EH (cell line): ENCODE data around the gene PLA2G6.
"Not testable (repeated sequence)": the region's sequence is repeated elsewhere in the genome, so short reads cannot be mapped to it uniquely, and the experiment has no call there.

Experiments used
- DNase-seq: peaks from one replicate; pipeline ENCODE4 v3.0.0-alpha.2; 2015; ENCODE audit warnings: low read depth

Gene PLA2G6

DNA sequence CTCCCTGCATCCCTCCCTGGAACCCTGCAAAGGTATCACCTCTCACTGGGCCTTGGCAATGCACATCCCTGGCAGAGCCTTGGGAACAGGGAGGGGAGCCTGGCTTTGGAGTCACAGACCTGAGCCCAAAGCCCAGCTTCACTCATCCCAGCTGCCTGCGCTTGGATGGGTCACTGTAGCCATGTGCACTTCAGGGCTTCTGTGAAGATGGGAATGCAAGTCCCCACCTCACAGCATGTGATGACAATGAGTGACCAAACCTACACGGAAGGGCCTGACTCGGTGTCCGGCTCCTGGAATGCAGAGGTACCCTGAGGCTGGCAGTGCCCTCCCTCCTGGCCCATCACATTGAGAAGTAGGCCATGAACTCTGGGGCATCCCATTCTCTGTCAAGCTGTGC, 48.3 kb downstream of the PLA2G6 start:
- DNase-seq: no peak

DNA sequence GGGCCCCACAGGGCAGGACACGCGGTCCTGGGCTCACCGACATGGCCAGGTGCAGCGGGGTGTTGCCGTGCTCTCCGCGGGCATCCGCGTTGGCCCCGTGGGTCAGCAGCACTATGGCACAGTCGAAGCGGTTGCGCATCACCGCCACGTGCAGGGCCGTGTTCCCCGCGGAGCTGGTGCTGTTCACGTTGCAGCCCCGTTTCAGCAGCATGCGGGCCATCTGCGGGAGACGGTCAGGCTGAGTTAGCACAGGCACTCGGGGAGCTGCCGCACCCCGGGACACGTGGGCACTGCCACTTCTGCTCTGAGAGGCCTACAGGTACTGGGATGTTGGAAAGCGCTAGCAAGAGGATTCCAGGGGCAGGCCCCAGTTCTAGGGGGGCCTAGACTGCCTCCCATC, 48.8 kb downstream of the PLA2G6 start:
- no peak for DNase-seq

DNA sequence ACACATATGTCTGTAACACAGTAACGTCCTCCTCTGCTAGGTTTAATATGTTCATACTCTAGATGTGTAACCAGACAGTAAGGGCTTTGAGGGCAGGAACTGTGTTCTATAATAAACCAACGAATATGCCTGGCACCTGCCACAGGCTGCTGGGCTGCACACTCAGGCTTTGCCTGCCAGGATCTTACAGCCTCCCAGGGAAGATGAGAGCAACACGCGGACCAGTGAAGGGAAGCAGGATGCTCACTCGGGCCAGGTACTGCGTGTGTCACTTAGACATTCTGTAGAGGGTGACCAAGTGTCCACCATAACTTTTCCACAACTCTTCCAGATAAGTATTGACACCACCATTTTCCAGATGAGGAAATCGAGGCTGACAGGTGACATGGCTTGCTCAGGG, 49.5 kb downstream of the PLA2G6 start:
- DNase-seq: no peak

DNA sequence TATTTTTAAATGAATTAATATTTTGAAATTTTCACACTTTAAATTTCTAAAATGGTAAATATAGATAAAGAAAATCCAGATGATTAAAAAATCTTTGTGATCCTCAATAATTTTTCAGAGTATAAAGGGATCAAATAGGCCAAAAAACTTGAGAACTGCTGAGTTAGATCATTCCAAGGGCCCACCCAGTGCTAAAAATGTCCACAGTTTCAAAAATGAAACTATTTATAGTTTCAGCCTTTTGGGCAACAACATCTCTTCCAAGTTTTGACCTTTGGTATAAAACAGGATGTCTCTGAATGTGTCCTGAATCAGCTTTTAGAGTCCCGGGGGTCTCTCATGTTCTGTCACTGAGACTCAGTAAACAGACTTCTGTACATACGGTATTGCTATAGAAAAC, 50.2 kb downstream of the PLA2G6 start:
- no peak for DNase-seq

DNA sequence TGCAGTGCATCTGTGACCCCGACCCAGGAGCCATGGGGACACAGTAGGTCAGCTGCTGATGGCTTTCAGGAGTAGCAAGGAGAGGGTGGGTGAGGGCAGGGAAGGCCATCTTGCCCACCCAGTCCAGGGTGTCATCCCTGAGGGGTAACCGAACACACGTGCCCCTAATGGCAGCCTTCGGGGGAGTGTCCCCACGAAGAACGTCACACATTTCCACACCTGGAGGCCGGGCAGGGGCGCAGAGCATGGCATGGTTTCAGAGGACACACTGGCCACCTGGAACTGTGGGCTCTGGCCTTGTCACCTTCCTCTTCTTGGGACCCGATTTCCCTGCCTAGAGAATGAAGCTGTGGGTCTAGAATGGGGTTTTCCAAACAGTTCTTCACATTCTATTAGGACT, 51.8 kb downstream of the PLA2G6 start:
- DNase-seq: no peak

DNA sequence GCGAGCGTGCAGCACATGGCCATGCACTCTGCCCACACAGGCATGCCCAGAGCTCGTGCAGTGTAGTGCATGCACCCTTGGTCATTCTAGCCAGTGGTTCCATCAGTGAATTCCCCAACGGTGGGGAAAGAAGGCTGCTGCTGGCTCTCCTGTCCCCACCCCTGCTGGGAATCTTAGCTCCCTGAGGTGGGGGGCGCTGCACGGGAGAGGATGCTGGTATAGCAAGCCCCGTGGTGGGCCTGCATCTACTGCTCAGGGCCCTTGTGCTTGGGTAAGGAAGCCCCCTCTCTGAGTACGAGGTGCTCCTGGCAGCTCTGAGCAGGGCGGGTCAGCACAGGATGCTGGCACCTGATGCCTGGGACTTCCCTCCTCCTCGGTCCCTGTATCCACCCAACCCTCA, 52.6 kb downstream of the PLA2G6 start:
- no peak for DNase-seq

DNA sequence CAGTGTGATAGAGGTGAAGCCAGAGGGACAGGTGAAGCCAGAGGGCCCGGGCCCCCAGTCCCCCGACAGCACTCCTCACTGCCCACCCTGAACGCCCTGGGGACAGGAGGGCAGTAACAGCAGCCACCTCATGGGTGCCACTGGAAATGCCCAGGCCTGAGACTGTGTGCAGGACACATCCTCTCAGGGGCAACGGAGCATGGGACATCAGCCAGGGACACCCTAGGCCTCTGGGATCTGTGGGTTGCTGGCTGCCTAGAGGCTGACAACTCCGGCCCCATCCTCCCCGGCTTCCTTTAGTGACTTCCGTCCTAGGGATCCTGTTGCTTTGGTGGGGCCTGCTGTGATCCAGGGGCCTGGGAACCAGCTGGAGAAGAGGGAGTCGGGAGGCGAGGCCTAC, 53.8 kb downstream of the PLA2G6 start:
- no peak for DNase-seq

DNA sequence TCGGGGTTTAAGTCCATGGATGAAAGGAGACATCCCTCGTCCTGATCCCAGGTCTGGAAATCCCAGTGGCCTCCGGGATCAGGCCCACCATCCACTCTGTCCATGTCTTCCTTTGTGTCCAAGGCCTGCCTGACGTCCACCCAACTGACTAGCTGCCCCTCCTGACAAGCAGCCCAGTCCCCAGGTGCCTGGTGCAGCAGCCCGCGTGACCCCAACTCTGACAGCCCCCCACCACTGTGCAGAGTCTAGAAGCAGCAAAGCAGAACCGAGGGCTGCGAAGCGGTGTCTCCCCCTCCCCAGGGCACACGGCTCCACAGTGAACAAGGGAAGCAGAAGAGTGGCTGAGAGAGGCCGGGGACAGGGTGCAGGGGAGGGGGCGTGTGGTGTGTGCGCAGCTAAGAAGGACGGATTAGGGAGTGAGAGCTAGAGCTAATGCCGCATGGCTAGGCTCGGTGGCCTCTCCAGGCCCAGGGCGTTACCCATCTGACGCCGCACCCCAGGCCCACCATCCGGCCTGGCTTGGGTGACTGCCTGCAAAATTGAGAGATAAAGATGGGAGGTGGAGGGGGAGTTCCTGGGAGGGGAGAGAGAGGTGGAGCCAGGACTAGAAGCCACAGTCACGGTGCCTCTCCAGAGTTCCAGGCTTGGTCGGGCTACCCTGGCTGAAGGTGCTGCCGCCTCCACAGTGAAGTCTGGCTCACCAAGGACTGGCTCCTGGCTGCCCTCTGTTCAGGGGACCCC, 54.5 kb downstream of the PLA2G6 start:
- no peak for DNase-seq

DNA sequence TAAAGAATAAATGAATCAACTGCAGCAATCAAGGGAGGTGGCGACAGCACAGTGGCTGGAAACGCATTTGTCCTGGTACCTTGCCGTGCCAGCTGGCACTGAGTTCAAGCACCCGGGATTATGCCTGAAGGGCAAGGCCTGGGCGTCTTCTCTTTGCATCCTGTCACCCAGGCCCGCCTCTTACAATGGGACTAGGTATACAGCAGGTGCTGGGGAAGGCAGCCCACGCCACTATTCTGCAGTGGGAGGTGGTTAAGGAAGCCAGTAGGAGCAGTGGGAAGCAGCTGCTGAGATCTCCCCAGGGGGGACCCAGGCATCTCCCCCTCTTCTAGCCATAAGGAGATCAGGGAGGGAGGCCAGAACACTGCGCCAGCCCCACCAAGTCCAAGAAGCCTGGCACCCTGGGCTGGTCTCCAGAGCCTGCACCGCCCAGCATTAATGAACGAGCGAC, 55.9 kb downstream of the PLA2G6 start:
- DNase-seq: no peak

DNA sequence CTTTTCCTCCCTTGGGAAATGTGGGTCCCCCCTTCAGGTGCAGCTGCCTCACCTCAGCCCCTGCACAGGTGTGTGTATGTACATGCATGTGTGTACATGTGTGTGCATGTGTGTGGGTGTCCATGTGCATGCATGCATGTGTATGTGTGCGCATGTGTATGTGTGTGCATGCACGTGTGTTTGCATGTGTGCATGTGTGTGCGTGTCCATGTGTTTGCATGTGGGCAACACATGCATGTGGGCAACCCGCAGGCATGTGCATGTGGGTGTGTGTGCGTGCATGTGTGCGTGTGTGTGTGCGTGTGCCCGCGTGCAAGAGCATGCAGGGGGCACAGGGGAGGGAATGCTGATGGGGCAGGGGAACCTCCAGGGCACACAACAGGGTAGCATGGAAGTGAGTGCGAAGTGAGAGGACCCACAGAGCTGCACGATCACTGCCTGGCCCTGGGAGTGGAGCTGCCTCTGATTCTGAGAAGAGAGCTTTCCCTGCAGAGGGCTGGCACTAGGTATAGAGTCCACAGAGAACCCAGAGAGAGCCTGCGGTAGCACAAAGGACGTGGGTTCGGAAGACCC, 56.5 kb downstream of the PLA2G6 start:
- DNase-seq: no peak

DNA sequence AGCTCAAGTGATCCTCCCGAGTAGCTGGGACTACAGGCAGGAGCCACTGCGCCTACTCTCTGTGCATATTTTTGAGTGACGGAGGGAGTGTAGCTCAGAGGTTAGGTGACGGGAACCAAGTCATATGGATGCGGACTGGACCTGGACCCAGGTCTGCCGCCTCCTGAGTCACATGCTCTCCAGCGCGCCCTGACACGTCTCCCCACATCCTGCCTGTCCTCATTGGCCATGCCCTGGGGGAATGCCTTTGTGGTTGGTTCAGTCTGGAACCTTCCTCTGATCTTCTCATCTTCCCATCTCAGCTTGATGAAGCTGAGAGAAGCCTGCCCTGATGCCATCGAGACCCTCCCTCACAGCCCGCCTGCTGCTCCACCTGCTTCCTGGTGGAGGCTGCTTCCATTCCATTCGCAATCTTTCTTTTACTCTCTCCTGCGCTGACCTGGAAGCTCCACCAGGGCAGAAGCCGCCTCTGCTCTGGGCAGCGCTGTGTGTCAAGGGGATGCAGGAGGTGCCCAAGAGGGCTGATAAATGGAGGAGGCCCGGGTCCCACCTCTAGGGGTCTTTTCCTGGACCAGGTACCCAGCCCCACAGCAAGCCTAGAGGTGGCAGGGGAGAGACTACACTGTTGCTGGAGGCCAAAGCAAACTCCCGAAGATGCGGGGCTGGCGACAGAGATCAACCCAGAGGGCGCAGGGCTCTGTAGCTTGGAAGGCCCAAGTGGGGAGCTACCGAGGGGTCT, 57.2 kb downstream of the PLA2G6 start:
- DNase-seq: peak; percentile 19

DNA sequence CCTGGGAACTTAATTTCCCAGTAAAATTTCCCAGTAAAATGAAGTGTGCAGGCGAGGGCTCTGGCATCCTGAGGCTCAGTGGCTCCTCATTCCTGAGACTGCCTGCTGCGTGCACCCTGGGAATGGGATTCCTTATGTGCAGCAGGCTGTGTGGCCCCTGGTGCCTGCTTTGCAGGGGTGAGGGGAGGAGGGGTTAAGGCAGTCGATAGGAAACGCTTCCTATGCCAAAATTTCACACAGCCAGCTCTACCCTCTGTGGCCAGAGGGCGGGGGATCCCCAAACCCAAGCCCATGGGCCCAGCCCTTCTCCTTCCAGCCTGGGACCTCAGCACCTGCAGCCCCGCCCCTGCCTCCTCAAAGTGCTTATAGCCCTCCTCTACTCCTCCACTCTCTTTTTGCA, 59.0 kb downstream of the PLA2G6 start:
- no peak for DNase-seq

DNA sequence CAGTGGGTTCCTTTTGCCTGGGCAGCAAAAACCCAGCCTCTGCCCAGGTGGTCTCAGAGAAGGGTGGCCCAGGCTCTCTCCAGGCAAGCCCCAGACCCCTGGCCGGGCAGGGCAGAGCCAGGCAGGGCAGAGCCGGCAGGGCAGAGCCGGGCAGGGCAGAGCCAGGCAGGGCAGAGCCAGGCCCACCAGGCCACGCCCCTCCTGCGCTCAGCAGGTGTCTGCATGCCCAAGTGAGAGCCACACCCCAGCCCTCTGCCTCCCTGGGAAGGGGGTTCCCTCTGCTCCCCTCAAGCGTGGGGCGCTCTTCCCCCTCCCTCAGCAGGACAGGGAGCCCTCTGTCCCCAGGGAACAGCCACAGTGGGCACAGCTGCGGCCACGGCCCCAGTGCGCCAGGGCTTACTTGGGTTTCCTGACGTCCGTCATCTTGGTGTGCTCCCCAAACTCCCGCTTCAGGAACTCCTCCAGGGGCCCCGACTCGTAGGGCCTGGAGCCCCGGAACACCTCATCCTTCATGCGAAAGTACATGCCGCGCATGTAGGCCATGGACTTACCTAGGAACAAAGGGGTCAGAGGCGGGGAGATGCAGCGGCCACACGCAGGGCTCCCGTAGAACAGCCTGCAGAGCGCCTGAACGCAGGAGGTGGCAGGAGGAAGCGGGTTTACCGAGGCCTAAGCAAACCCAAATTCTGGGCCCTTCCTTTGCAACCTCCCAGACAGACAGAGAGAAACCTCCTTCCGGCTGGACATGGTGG, 61.1 kb downstream of the PLA2G6 start:
- DNase-seq: no peak

DNA sequence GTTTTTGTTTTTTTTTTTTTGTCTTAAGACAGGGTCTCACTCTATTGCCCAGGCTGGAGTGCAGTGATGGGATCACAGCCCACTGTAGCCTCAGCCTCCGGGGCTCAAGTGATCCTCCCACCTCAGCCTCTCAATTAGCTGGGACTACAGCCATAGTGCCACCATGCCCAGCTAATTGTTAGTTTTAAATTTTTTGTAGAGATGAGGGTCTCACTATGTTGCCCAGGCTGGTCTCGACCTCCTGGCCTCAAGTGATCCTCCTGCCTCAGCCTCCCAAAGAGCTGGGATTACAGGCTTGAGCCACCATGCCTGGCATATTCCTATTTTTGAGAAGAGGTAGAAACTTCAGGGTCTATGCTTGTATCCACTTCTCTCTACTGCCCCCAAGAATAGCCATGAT, 62.9 kb downstream of the PLA2G6 start:
- DNase-seq: not testable (repeated sequence)

DNA sequence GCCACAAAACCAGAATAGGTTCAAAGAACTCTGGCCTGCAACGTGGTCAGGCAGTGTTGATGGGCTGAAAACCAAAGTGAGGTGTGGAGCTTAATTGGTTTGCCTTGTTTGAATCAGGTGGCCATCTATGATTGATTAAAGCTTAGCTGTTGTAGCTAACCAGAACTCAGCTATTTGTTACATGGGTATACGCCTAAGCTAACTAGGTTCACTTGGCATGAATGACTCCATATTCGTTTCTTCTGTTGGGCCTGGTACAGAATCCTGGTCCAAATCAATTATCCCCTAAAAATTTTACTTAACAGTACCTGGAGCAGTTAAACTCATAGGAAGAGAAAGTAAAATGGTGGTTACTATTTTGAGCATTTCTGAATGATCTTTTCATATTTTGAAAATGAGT, 63.4 kb downstream of the PLA2G6 start:
- DNase-seq: no peak

DNA sequence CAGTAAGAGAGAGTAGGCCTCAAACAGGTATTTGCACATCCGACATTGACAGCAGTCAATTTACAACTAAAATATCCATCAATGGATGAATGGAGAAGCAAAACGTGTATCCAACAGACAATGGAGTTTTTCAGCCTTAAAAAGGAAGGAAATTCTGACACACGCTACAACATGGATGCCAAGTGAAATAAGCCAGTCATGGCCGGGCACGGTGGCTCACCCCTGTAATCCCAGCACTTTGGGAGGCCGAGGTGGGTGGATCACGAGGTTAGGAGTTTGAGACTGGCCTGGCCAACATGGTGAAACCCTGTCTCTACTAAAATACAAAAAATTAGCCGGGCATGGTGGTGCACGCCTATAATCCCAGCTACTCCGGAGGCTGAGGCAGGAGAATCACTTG, 64.1 kb downstream of the PLA2G6 start:
- not testable (repeated sequence) for DNase-seq

DNA sequence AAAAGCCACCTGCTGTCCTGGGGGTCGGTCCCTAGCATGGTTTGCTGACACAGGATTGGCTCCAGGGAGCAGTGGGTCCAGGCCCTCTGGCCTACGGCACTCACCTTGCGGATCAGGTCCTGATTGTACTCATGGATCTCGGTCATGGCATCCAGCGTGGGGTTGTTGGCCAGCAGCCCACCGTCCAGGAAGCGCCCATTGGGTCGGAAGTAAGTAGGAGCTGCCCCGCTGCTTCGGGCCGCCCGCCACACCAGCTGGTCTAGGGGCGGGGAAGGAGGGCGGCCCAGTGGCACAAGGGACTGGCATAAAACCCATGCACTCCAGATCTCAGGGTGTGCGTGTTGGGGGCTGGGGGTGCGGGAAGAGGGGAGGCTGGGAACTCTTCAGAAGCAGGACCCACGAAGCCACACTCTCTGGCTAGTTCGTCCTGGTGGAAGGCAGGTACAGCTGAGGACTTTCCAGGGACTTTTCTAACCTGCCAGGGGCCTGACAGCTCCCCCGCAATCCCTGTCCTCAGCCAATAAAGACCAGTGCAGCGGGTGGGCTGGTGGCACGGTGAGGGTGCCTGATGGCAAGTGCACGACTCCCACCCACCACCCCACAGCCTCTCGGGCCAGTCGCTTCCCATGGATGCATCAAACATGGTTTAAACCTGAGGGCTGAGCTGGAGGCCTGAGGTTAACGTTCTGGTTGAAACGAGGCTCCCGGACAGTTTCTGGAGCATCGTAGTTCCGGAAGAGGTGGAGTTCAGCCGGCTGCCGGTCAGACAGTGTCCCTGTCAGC, 66.0 kb downstream of the PLA2G6 start:
- DNase-seq: no peak

DNA sequence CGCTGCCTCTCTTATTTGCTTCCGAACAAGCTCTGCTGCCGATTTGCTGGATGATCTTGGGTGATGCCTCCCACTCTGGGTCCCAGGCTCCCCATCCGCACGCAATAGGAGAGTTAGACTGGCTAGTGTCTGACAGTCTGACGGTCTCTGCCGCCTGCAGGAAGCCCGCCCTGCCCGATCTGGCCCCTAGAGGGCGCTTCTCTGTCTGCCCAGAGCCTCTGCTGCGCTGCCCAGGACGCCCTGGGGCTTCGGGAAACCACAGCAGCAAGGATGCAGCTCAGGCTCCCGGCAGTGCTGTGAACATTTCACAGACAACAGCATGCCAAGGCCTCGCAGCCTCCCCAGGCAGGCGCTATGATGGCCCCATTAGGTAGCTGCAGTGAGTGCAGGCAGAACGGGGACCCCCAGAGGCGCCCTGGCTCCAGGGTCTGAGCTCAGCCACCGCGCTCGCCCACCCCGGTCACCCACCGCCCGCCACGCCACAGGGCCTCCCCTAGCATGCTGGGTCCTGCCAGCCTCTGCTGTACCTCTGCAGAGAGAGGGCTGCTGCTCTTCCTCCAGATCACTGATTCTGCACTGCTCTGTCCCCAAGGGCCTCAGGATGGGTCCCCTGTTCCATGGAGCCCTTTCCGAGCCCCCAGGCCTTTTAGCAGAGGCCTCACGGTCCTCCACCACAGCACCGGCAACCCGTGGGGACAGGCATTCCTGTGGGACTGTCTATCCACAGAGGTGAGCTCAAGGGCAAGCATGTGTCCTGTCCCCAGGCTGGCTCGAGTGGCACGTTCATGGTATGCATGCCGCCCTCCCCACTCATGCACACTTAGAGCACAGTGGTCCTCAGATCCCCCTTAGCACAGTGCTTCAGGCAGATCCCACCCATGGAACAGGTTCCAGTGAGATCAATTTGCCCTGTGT, 66.9 kb downstream of the PLA2G6 start:
- DNase-seq: peak; percentile 88

DNA sequence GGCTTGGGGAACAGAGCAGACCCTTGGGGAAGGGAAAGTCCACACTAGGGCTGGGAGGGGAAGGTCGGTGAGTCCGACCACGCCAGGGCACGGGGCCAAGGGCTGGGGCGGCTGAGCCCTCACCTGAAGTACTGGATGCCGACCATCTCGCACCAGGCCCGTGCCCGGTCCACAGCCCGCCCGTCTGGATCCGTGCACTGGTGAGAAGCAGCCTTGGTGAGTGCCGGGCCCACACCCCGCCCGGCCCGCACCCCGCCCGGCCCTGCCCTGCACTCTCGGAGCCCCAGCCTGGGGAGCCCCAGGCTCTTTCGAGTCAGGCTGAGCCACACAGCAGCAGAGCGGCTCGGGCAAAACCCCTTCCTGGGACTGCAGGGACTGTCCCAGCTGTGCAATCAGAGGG, 69.2 kb downstream of the PLA2G6 start:
- no peak for DNase-seq

DNA sequence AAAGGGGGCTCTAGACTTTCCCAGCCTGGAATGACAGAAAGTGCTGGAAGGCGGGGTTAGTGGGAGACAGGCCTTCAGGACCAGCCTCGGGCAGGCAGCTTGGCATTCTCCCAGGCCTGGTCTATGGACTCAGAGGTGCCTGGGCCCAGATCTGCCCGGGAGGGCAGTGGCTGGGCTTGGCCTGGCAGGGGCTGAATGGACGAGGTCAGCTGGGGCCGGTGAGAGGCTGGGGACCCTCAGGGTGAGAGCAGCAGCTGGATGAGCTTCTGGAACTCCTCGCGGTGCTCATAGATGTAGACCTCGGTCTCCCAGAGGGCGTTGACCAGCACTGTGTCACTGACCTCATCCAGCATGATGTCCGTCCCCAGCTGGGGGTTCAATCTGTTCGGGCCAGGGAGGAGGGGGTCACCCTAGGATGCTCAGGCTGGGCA, 69.7 kb downstream of the PLA2G6 start:
- DNase-seq: no peak
